ENCODE results near the gene BMS1. TPM values are rescaled to one million over a fixed set of nuclear protein-coding genes. Genes with fewer than 3 reads are reported as not detected.

BMS1 gene
- total RNA-seq, 4 donors from 2014 or later = 11.0 to 15.5 (median 13.2) TPM

- TF ChIP-seq CTCF (IDR thresholded peaks at IDR 0.05; ENCODE audit: low read depth) = no peak
These were observed 83.8 kb downstream of the BMS1 start for GRCh38 chr10:42866115-42866995.

DNA sequence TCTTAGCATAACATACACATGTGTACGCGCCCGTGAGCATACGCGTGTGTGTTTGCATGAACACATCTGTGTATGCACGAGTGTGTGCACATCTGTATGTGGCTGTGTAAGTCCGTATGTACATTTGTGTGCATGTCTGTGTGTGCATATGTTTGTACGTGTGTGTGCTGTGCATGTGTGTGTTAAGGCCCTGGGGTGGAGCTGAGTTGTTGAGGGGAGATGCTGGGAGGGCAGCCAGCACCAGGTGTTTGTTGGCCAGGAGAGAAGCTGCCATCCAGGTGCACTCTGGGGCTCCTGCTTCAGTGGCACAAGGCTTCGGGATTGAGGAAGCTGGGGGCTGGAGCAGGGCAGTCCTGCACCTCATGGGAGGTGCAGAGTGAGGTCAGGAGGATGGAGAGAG, 85.0 kb downstream of the BMS1 start:
- TF ChIP-seq CTCF (IDR thresholded peaks at IDR 0.05; ENCODE audit: low read depth) = no peak

DNA sequence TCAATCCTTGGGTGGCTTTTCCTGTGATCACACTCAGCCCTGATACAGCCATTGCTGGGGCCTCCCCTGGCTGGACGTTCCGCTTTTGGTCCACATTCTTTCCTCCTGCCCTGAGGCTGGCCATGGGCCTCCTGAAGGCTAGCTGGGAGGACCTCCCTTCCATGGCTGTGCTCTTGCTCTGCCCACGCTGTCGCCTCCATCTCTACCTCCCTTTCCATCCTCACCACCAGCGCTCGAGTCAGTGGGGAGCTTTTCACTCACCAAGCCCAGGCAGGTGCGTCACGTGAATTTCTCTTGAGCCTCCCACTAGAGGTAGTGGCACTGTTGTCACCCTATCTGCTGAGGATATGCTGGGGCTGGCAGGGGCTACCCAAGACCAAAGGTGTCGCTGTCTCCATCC, 85.9 kb downstream of the BMS1 start:
- TF ChIP-seq CTCF (IDR thresholded peaks at IDR 0.05; ENCODE audit: low read depth) = no peak

GRCh38 chr10:42869977-42870350, 87.4 kb downstream of the BMS1 start:
- no peak for TF ChIP-seq CTCF (IDR thresholded peaks at IDR 0.05; ENCODE audit: low read depth)

DNA sequence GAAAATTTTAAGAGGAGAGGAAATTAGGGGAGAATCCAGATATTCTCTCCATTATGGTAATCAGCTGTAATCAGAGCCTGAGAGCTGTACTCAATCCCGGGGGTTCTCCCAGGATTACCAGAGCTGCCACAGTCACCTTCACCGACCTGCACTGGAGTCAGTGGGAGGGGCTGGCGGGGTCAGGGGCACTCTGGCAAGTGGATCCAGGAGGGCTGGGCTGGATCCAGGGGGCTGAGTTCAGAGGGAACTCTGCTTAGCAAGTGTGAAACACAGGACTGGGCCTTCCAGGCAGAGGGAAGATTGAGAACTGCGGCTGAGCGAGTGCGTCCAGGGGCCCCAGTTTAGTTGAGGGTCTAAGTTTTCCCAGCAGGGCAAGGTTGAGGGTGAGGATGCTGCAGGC, 89.2 kb downstream of the BMS1 start:
- no peak for TF ChIP-seq CTCF (IDR thresholded peaks at IDR 0.05; ENCODE audit: low read depth)

DNA sequence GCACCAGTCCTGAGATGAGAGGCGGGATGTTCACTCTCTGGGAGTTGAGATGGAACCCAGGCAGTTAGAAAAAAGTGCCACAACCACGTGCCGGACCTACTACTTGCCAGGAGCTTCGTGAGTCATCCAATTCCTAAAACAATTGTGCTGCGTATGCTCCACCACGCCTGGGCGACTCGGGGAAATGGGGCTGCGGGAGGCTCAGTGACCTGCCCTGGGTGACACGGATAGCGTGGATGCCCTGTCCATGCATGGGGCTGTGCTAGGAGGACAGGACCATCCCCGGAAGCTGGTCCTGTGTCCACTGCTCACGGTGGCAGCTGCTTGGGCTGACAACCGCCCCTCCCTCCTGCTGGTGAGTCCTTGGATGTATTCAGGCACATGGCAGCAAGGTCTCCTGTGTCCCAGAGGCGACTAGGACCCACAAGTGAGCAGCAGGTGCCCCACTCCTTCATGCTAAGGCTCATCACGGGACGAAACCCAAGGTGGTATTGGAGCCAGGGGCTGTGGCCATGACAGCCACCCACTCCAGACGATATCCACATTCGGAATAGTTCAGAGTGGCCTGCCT, 90.4 kb downstream of the BMS1 start:
- TF ChIP-seq CTCF (IDR thresholded peaks at IDR 0.05; ENCODE audit: low read depth) = no peak

DNA sequence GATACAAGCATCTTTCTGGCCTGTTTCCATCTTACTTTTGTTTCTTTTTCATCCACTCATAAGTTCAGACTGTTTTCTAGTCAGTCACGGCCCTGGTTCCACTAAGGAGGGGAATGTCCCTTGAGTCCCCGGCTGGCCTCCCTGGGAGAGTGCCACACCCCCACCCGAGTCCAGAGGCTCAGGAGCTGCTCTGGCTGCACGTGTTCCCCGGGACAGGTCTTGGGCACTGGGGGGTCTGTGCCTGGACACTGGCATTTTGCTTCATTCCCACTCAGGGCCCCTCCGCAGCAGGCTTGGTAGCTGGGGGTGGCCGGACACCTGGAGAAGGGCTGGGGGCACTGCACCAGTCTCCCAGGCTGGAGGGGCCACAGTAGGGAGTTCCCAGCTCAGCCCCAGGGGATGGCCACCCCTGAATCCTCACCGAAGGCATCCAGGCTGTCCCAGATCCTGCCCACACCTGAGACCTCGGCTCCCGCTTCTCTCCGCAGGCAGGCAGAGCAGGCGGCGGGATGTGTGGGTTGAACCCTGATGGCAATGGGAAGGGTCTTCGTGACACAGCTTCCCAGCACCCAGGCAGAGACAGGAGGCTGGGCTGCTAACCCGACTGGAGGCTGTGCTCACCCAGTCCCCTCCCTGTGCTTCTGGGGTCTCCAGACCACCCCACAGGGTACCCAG, 92.3 kb downstream of the BMS1 start:
- TF ChIP-seq CTCF (IDR thresholded peaks at IDR 0.05; ENCODE audit: low read depth) = no peak
